GM06990 (cell line): Measurements from ENCODE around the gene CYP26C1.
A peak's percentile ranks its signal among the peaks of the same experiment; 100 is the strongest.

Experiments used
- DNase-seq: peaks from one replicate; pipeline ENCODE4 v3.0.0-alpha.2; 2011; ENCODE audit not compliant: insufficient read length; ENCODE audit errors: extremely low read depth
- H3K27me3 ChIP-seq: replicated peaks from 2 replicates; pipeline ENCODE4 v1.6.0; 2011; ENCODE audit warnings: low read length; ENCODE audit not compliant: control insufficient read depth, insufficient read depth
- H3K36me3 ChIP-seq: 2 replicates; pipeline ENCODE4 v1.5.1; 2011; ENCODE audit warnings: low read length; ENCODE audit not compliant: control insufficient read depth, insufficient read depth
- H3K4me3 ChIP-seq: replicated peaks from 2 replicates; pipeline ENCODE4 v1.5.1; 2011; ENCODE audit warnings: low read depth, mild to moderate bottlenecking, control low read depth, low read length
- CTCF ChIP-seq: IDR thresholded peaks from 2 replicates; pipeline ENCODE4 v1.5.1; 2011; ENCODE audit warnings: low read length, control low read depth, mild to moderate bottlenecking, inconsistent platforms; ENCODE audit not compliant: insufficient read depth, poor library complexity, severe bottlenecking

CYP26C1 gene

GRCh38 chr10:93062514-93063143 is 2.0 kb downstream of the CYP26C1 start:
- no peak overlapping the region; the same call in 1 of the 2 replicates for H3K4me3 ChIP-seq
- DNase-seq = no peak
- peaks cover 4% of the 10 kb centered on the region for H3K27me3 ChIP-seq
- TF ChIP-seq CTCF = peak; percentile 17
- no peaks in the 10 kb centered on the region for H3K36me3 ChIP-seq

GRCh38 chr10:93063144-93063976 is 2.8 kb downstream of the CYP26C1 start:
- TF ChIP-seq CTCF = no peak
- H3K36me3 ChIP-seq = no peaks in the 10 kb centered on the region
- H3K27me3 ChIP-seq = peaks cover 4% of the 10 kb centered on the region
- DNase-seq = no peak
- H3K4me3 ChIP-seq = no peak overlapping the region

GRCh38 chr10:93063977-93064660 is 3.5 kb downstream of the CYP26C1 start:
- Histone ChIP-seq H3K4me3 (no peak overlapping the region), H3K27me3 (peaks cover 4% of the 10 kb centered on the region), H3K36me3 (no peaks in the 10 kb centered on the region)
- DNase-seq = no peak
- no peak for TF ChIP-seq CTCF

GRCh38 chr10:93064874-93065660 is 4.5 kb downstream of the CYP26C1 start:
- no peak for DNase-seq
- no peak for TF ChIP-seq CTCF
- no peak overlapping the region for H3K4me3 ChIP-seq
- H3K27me3 ChIP-seq = peaks cover 6% of the 10 kb centered on the region
- H3K36me3 ChIP-seq = no peaks in the 10 kb centered on the region

GRCh38 chr10:93065675-93066543 is 5.3 kb downstream of the CYP26C1 start:
- DNase-seq = no peak
- Histone ChIP-seq H3K27me3 (peaks cover 6% of the 10 kb centered on the region), H3K4me3 (no peak overlapping the region), H3K36me3 (no peaks in the 10 kb centered on the region)
- no peak for TF ChIP-seq CTCF
